ENCODE data around the gene INAFM1. TPM values are rescaled to one million over a fixed set of nuclear protein-coding genes. Genes with fewer than 3 reads are reported as not detected.
A peak's percentile ranks its signal among the peaks of the same experiment; 100 is the strongest.

INAFM1 gene
- total and polyA plus RNA-seq, 9 of the 15 experiments (the other 6 are each of a cell fraction or from before 2014, with no cell fraction given), result 0.71 to 30.9 (median 3.1) TPM

DNA sequence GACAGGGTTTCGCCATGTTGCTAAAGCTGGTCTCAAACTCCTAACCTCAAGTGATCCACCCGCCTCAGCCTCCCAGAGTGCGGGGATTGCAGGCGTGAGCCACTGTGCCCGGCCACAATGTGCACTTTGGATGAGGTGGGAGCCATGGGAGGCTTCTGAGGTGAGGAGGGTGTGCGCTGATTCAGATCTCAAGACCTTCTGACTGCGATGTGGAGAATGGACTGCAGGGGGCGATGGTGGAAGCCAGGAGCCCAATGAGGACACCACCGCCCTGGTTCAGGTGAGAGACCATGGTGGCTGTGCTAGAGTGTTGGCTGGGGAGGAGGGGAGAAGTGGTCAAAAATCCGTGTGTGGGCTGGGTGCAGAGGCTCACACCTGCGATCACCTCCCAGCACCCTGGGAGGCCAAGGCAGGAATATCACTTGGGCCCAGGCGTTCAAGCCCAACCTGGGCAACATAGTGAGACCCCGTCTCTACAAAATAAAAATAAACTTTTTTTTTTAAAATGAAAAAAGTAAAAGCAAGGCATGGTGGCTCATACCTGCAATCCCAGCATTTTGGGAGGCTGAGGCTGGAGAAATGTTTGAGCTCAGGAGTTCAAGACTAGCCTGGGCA is 5.6 kb downstream of the INAFM1 start:
- FAIRE-seq (peak; percentile 23), DNase-seq (ENCODE audit: extremely low read depth in 1 of 4, low spot score in 3 of 4) (peak; percentile 49 to 79 (median 68)), ATAC-seq (peak; percentile 69)
- H3K27me3 ChIP-seq (ENCODE audit: control insufficient read depth in 2 of 2, insufficient read depth in 2 of 2, low read length in 2 of 2), result no peaks in the 10 kb centered on the region
- in situ Hi-C loops (cut with MboI), result no loop called here
- intact Hi-C loops (cut with micrococcal nuclease), result loop anchor here (5.0 kb wide), 1 partner anchor 147 kb away; no protein-coding TSS in a partner anchor
- POLR2A ChIA-PET, result interaction anchor here (1.0 kb wide), 1 partner anchor 130 kb away, joined by 4 read pairs; no protein-coding TSS in a partner anchor
- no peaks in the 10 kb centered on the region for H3K9me1 ChIP-seq (ENCODE audit: control insufficient read depth, insufficient read depth, low read length)
- 69% methylated on average over 12 of the region's 13 CpGs for WGBS (ENCODE audit: insufficient coverage, low coverage, missing lambda C conversion rate)
- H3K27ac ChIP-seq (ENCODE audit: extremely low read depth, low read depth, low read length), result no peak overlapping the region
- no peaks in the 10 kb centered on the region for H3K9me3 ChIP-seq (replicated peaks; ENCODE audit: control insufficient read depth, insufficient read depth, low read depth, low read length)
- H4K20me1 ChIP-seq (replicated peaks; ENCODE audit: control insufficient read depth, insufficient read depth, low read length), result 0 out of 2 replicates have a peak, but pooled peaks cover 4% of the 10 kb centered on the region
- H3K4me2 ChIP-seq (ENCODE audit: insufficient read depth, low read length), result no peak overlapping the region
- peaks cover 15% of the 10 kb centered on the region for H3K79me2 ChIP-seq (ENCODE audit: control insufficient read depth, insufficient read depth, low read length)
- no peak overlapping the region for H2AFZ ChIP-seq (ENCODE audit: low read depth, low read length)
- CTCF ChIA-PET (ENCODE audit: low intra/inter-chr PET ratio), result no interaction called here
- H3K9ac ChIP-seq (ENCODE audit: insufficient read depth in 1 of 2, low read depth in 2 of 2, low read length in 2 of 2), result no peak overlapping the region; a peak in 1 of 4 replicates
- H3K36me3 ChIP-seq (ENCODE audit: control insufficient read depth, insufficient read depth, low read length), result peaks cover 12% of the 10 kb centered on the region; the same call in 1 of the 3 replicates
- peaks cover 25 to 31% of the 10 kb centered on the region in 2 experiments for H3K4me1 ChIP-seq (replicated peaks in 1 of 2; ENCODE audit: control insufficient read depth in 2 of 2, insufficient read depth in 2 of 2, low read length in 2 of 2)
- H3K4me3 ChIP-seq, result no peak overlapping the region
- no TSS peak for BruUV-seq (replicated peaks)
- TF ChIP-seq SAP30 (IDR thresholded peaks at IDR 0.05; ENCODE audit: borderline replicate concordance, insufficient read depth, low read depth, low read length, poor library complexity, severe bottlenecking), result no peak
- no peak for TF ChIP-seq FOXJ2 (tag; IDR thresholded peaks at IDR 0.05)
- TF ChIP-seq CREB1 (IDR thresholded peaks at IDR 0.05), result no peak
- TF ChIP-seq CREB1 (CRISPR knock-in tag; IDR thresholded peaks at IDR 0.05), result 0 out of 2 replicates have a peak, but pooled peaks have one; percentile 31
- no peak for TF ChIP-seq SETDB1 (IDR thresholded peaks at IDR 0.05; ENCODE audit: low read length)
- 0 out of 2 replicates have a peak, but pooled peaks have one; percentile 9 for TF ChIP-seq ZNF24 (IDR thresholded peaks at IDR 0.05)
- TF ChIP-seq, protein P1, sequence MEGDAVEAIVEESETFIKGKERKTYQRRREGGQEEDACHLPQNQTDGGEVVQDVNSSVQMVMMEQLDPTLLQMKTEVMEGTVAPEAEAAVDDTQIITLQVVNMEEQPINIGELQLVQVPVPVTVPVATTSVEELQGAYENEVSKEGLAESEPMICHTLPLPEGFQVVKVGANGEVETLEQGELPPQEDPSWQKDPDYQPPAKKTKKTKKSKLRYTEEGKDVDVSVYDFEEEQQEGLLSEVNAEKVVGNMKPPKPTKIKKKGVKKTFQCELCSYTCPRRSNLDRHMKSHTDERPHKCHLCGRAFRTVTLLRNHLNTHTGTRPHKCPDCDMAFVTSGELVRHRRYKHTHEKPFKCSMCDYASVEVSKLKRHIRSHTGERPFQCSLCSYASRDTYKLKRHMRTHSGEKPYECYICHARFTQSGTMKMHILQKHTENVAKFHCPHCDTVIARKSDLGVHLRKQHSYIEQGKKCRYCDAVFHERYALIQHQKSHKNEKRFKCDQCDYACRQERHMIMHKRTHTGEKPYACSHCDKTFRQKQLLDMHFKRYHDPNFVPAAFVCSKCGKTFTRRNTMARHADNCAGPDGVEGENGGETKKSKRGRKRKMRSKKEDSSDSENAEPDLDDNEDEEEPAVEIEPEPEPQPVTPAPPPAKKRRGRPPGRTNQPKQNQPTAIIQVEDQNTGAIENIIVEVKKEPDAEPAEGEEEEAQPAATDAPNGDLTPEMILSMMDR (IDR thresholded peaks at IDR 0.05 in 2 of 3, conservative IDR thresholded peaks at IDR 0.05 in 1 of 3; ENCODE audit: insufficient read depth in 2 of 3, low read depth in 1 of 3, low read length in 3 of 3), result peak; percentile 63 to 82 (median 75)
- TF ChIP-seq, protein P2, sequence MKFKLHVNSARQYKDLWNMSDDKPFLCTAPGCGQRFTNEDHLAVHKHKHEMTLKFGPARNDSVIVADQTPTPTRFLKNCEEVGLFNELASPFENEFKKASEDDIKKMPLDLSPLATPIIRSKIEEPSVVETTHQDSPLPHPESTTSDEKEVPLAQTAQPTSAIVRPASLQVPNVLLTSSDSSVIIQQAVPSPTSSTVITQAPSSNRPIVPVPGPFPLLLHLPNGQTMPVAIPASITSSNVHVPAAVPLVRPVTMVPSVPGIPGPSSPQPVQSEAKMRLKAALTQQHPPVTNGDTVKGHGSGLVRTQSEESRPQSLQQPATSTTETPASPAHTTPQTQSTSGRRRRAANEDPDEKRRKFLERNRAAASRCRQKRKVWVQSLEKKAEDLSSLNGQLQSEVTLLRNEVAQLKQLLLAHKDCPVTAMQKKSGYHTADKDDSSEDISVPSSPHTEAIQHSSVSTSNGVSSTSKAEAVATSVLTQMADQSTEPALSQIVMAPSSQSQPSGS (CRISPR knock-in tag; IDR thresholded peaks at IDR 0.05), result no peak
- TF ChIP-seq, protein P3, sequence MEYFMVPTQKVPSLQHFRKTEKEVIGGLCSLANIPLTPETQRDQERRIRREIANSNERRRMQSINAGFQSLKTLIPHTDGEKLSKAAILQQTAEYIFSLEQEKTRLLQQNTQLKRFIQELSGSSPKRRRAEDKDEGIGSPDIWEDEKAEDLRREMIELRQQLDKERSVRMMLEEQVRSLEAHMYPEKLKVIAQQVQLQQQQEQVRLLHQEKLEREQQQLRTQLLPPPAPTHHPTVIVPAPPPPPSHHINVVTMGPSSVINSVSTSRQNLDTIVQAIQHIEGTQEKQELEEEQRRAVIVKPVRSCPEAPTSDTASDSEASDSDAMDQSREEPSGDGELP (CRISPR knock-in tag; IDR thresholded peaks at IDR 0.05; ENCODE audit: borderline replicate concordance), result peak; percentile 41; the same call in 1 of the 2 replicates
- TF ChIP-seq CBFB (CRISPR knock-in tag; IDR thresholded peaks at IDR 0.05), result 0 out of 2 replicates have a peak, but pooled peaks have one; percentile 41
- TF ChIP-seq CBX3 (IDR thresholded peaks at IDR 0.05; ENCODE audit: borderline replicate concordance in 1 of 2, low read length in 2 of 2), result peak in 1 of 2 experiments; percentile 31; a peak in 1 of 3 replicates
- TF ChIP-seq MIER1 (IDR thresholded peaks at IDR 0.05; ENCODE audit: low read depth), result no peak
- TF ChIP-seq TCF7 (IDR thresholded peaks at IDR 0.05; ENCODE audit: borderline replicate concordance), result no peak
- no peak for TF ChIP-seq JUND (IDR thresholded peaks at IDR 0.05; ENCODE audit: borderline replicate concordance, low read depth, low read length)
- no peak for TF ChIP-seq JUND (tag; IDR thresholded peaks at IDR 0.05; ENCODE audit: borderline replicate concordance, low read depth, low read length)
- 0 out of 2 replicates have a peak, but pooled peaks have one; percentile 49 for TF ChIP-seq FOXK1 (CRISPR knock-in tag; IDR thresholded peaks at IDR 0.05; ENCODE audit: borderline replicate concordance)
- TF ChIP-seq RBM25 (IDR thresholded peaks at IDR 0.05; ENCODE audit: low read depth, low read length, severe bottlenecking), result peak; percentile 52
- TF ChIP-seq C11orf30 (IDR thresholded peaks at IDR 0.05; ENCODE audit: low read depth), result no peak

All from K562 (cell line).